HG02870 (cell line): ENCODE measurements around the gene ANKH.

ENCODE experiments used
- ATAC-seq: cut with Tn5 transposase; IDR thresholded peaks from one replicate; pipeline ENCODE4 v1.9.1; 2021; ENCODE audit warnings: mild to moderate bottlenecking, moderate library complexity; ENCODE audit not compliant: unreplicated experiment

The ANKH gene

DNA sequence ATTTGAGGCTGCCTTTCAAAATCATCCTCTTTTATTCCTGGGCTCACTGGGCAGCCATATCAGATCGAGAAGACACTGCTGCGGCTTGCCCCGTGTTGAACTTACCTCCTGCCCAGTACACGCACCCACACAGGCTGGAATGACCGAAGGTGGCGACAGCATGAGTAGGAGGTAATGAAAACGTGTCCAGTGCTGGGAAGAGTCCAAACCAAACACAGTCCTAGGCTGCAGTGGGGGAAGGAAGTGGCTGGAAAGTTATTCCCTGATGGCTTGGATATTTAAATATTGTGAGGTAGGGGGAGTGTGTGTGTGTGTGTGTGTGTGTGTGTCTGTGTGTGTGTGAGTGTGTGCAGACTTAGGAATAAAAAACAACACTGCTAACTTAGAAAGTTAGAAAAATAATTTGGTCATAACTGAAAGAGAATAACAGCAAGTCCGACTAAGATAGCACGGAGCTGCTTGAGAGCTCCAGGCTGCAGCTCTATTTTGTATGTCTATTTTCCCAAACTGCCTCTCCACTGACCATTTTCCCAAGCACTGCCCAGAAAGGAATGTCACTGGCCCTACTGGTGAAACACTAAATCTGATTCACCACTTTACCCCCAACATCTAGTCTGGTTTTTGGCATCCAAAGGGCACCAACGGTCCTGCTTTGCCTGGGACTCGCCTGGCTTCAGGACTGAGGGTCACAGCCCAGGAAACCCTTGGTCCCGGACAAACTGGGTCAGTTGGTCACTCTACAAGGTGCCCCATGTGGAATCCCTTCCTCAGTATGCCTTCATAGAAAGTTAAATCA lies 41.2 kb downstream of the ANKH start:
- ATAC-seq, result no peak

DNA sequence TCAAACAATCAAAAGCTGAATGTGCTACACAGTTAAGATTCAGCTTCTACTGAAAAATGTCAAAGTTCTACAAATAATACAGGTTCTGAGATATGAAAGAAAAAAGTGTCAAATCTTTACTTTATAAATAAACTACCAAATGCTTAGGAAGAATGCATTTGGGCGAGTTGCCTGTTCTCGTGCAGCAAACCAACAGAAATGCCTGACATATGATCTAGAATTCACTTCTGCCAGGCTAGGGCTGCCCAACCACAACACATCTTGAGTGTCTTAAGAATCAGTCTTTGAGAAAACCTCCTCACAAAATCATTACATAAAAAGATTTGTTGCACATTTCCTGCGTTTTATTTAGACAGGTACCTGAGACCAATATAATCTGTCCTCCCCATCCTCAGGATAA lies 42.2 kb downstream of the ANKH start:
- ATAC-seq, result no peak

DNA sequence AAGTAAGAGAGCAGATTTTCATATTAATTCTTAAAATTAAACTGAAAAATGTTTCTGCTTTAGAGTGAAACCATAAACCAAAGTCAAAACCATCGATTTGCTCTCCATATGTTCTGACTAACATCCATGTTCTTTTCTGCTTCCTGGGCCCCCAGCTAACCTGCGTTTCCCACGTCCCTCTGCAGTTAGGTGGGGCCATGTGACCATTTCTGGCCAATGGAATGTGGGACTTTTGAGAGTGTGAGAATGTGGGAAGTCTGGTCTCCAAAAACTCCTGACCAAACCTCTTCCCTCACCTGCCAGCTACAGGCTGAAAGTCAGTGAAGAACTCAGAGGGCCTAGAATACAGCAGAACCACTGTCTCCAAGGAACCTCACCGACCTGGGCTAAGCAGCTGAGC lies 44.9 kb downstream of the ANKH start:
- ATAC-seq, result no peak

DNA sequence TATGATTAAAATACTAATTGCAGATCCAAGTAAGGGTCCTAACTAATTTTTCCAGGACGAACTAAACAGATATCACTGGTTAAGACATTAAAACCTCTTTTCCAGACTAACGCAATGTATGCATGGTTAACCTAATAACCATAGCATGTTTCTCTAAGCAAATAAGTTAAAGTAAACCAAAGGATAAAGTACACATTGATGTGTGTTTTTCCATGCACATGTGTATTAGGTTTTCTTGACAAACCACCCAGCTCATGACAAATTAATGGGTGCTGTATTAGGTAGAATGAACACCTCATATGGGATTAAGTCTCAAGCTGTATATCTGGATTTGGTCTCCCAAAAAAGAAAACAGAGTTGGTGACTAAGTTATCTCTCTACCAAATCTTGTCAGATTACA lies 45.6 kb downstream of the ANKH start:
- ATAC-seq, result no peak

DNA sequence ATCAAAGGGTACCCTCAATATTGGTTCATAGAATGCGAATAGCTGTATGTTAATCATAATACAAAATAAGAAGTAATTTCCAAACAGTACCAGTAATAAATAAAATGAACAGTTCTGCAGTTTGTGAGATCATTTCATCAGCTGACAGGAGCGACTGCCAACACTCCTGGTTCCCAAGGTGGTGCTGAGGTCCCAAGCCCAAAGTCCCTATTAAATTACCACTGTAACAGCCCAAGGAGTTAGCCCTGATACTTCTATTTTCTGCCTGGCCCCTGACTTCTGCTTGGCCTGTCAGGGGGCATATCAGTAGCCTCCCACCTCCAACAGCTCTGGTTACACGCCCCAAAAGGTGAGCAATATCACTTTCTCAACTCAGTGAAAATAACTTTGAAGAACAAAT lies 47.1 kb downstream of the ANKH start:
- ATAC-seq, result no peak

DNA sequence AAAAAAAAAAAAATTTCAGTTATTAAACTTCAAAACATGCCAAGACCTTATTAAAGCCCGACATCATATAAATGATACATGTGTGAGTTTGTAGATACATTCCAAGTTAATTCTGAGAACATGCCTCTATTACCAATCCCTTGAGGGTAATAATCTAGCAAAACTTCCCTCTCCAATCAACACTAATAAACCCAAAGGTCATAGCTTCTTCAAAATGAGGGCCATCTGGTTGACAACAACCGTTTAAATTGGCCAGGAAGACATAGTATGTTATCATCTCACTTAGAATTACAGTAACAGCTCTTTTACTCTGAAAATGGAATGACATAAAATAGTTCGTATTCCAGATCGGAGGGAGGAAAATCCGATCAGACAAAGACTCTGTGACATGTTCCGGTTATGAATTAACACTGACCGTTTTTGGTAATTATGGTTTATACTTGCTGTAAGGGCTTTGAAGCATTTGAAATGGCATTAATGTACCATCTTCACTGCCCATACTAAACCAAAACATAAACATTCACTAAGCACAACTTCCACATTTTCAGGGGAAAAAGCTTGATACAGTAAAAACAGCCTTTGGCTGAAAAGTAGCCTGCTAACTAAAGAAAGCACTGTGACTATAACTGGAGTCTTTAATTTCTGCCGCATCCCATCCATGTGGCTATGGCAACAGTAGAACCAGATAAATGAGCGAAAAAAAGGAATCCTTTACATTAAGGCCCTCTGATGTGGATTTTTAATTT lies 50.3 kb downstream of the ANKH start:
- no peak for ATAC-seq

DNA sequence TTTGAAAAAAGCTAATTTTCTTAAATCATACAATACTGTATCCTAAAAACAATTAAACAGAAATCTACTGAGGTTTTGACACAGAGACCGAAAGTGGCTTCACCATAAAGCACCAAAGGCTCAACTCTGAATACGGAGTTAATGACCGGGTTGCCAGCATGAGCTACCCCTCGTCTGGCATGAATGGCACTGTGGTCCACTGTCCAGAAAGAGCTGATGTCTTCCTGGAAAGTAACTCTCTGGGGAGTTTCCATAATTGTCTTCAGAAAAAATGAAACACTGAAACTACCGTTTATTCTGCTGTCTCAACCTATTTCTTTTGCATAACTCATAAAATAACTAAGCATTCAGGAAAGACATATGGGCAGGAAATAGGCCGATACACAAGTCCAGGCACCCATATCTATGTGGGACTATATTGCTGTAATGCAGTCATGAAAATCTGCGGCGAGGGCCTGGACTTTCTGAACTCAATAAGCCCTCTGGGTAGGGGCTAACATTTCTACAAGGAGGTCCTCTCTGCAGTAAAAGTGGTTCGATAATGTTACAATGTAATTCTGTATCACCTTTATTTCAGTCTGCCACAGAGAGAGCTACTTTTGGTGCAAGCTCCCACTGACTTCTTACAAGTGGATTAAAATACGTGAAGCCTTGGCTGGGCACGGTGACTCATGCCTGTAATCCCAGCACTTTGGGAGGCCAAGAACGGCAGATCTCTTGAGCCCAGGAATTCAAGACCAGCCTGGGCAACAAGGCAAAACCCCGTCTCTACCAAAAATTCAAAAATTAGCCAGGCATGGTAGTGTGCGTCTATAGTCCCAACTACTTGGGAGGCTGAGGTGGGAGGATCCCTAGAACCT lies 52.4 kb downstream of the ANKH start:
- ATAC-seq, result peak; percentile 56

DNA sequence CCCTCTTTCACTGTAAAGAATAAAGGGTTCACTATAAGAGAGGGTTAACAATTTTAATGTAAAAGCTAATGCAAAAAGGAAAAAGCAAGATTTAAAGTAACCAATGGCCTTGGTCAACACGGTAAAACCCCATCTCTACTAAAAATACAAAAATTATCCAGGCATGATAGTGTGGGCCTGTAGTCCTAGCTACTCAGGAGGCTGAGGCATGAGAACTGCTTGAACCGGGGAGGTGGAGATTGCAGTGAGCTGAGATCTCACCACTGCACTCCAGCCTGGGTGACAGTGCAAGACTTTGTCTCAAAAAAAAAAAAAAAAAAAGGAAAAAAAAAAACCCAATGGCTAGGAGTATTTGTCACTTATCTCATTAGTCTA lies 53.8 kb downstream of the ANKH start:
- ATAC-seq, result peak; percentile 11

DNA sequence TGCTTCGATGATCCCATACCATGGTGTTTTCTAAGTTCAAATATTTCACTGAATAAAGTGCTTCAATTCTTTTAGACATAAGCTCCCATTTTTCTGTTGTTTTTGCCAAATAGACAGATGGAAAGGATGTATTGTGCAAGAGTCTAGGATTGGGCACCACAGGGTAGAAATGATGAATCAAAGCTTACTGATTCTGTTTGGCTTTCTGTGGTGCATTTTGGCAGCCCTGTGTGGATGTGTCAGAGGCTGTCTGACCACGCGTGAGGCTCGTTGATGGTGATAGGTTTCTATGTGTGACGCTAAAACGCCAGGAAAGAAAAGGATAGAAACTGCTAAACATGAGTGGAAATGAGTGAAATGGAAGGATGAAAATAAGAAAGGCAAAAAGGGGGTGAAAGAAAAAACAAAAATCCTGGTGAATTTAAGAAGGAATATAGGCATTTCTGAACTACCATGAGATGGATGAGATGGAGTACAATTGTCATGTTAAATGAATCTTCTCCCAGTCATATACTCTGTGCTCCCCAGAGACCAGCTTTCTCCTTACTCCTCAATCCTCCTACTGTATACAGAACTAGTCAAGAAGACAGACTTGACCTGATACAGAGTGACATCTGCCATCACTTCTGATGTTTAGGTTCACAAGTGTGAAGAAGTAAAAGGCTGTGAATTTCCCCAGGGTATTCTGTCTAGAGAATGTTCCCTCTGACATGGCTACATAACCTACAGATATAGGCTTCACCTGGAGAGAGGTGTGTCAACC lies 54.4 kb downstream of the ANKH start:
- peak; percentile 23 for ATAC-seq

DNA sequence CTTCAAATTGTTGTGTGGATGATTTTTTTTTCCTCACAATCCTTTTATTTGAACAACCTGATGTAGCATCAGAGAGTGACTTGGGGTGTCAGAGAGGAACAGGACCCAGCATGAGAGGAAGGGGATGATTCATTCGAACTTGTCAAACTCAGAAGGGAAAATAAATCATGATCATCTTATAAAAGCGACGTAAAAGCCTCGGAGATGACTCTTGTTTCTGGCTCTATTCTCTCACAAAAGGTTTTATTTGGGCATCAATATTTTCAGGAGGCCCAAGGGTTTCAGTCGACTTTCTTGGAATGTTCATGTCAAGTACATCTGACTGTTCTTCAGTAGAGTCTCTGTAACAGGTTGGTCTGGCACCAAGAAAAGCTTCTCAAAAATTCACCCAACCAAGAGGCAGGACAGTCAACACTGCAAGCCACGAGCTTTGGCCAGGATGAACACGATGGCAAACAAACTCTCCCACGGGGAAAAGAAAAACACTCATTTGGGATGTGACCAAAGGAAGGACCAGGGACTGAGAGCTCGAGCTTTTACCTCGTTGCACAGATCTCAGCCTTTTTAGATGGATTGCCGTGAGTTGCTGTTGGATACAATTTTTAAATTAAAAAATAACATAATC lies 55.1 kb downstream of the ANKH start:
- no peak for ATAC-seq

DNA sequence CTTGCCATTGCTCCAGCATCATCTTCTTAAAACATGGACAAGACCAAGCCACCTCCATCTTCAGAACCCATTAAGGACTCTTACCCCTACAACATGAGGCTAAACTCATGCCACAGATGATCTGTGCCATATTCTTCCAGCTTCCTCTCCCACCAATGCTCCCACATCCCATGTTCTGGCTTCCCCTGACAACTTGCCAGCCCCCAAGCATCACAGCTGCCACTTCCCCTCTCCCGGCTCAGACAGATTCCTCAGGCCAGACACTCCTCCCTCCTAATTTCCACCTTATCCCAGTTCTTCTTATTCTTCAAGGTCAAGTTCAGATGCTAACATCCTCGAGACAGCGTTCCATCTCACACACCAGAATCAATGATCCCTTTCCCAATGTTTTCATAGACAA lies 57.8 kb downstream of the ANKH start:
- no peak for ATAC-seq

DNA sequence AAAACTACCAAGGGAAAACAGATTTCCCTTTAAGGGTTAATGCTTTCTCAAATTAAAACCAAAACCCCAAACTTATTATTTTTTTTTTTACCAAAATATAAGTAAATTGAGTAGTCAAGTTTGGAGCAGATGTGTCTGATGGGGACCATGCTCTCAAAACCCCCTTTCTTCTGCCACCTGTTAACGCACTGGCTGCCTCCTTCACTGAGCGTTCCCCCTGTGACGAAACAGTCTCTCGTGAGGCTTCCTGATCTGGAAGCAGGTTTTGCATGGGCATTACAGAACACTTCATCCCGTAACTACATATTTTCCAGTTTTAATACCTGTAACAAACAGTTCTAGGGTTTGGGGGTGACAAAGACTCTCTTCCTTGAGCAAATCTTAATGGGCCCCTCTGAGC lies 59.4 kb downstream of the ANKH start:
- ATAC-seq, result no peak

DNA sequence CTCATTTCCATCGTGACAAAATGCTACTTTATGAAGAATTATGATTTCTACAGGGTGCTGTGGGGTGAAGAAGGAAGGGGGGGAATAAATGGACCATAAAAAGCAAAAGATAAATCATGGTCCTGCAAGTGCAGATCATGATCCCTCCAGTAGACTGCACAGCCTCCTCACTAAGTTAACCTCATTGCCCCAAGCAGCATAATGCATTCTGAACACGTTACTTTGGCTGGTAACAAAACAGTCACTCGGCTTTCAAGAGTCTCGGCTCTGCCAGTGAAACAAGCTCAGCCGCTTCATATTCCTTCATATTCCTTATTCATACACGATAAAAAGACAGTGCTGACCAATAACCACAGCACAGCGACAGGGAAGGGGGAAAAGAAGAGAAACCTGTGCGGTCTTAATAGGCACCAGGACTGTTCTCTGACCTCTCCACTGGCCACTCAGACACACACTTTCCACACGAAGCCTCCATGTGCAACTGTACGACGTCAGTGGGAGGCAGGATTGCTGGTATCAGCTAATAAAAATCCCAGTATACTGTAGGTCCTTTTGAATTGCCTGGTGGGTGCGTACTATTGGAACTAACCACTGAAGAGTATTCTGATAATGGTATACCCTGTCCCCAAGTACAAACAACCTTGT lies 60.5 kb downstream of the ANKH start:
- ATAC-seq, result no peak

DNA sequence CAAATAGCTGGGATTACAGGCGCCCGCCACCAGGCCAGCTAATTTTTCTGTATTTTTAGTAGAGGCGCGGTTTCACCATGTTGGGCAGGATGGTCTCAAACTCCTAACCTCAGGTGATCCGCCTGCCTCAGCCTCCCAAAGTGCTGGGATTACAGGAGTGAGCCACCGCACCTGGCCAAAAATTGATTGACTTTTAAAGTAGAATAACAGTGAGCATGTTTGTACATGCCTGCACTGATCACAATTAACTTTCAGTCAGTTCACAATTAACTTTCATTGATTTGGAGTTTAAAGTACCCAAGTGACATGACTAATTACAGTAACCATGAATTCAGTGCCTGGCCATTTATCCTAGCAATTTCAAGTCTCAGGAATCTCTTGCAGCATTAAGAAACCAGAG lies 61.3 kb downstream of the ANKH start:
- no peak for ATAC-seq

DNA sequence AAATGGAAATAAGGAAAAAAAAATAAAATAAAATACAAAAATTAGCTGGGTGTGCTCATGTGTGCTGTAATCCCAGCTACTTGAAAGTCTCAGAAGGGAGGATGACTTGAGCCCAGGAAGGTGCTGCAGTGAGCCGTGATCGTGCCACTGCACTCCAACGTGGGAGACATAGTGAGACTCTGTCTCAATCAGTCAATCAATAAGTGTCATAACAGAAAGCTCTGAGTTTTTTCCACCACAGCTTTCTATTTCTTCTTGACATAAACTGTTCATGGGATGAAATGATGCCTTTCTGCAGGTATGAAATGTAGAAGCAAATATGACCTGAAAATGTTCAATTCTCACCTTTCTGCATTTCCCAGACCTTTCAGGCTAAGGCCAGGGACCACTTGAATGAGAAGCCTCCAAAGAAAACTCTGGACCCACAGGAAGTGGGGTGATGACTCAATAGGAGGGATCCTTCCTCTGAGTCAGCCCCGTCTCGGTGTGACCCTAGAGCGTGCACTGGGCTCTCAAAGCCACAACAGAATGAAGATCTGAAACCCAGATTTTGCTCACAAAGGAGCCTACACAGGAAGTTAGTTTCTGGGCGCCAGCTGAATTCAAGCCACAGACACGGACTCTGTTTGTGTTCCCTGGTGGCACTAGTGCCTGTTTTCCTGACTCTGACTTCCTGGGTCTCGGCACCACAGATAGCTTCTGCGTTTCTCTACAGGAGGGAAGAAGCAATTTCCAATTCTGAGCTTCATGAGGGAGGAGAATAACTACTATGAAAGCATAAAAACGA lies 62.0 kb downstream of the ANKH start:
- ATAC-seq, result peak; percentile 98

DNA sequence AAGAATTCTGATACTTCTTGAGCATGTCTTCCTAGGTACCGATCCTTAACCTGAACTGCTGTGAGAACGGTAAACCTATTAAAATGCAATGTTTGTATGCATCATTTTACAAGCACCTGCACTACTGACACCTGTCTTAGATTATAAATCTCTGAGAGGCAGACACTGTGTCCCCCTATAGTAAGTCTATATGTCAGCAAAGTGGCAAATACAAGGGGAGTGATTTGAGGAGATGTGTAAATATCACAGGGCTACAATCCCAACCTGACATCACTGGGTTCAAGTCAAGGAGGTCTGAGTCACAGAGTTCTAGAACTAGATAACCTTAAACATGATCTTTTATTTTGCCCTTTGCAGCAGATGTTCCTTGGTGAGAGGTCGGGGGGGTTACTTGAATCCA lies 64.1 kb downstream of the ANKH start:
- no peak for ATAC-seq

DNA sequence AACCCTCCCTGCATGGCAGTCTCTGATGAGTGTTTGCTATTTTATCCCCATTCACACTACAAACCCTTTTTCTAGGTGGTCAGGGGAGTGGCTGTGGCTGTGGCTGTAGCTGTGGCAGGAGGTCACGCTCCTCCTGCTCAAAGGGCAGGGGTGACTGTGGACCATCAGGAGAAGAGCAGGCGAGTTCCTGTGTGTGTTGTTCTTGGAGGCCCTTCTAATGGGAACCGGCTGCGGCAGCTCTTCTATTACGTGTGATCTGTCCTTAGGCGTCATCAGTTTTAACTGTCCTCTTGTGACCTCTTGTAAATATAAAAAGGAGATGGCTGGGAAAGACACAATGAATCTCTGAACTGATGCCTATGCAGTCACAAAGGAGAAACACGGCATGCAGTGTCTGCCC lies 65.1 kb downstream of the ANKH start:
- no peak for ATAC-seq

DNA sequence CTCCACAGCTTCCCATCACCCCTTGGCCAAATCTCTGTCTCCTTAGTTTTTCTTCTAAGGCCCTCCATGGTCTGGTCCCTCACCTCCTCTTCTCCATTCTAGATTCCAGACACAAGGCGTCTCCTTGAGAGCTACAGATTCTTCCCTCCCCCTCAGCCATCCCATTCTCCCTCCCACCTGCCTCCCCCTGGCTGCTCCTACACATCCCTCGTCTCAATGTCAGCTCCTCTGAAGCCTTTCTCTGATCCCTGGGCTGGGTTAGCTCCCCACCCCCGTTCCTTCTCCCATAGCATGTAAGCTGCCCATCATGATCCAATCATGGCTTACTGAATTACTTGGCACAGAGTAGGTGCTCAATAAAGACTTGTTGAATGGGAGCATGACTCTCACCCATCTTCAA lies 69.0 kb downstream of the ANKH start:
- no peak for ATAC-seq

DNA sequence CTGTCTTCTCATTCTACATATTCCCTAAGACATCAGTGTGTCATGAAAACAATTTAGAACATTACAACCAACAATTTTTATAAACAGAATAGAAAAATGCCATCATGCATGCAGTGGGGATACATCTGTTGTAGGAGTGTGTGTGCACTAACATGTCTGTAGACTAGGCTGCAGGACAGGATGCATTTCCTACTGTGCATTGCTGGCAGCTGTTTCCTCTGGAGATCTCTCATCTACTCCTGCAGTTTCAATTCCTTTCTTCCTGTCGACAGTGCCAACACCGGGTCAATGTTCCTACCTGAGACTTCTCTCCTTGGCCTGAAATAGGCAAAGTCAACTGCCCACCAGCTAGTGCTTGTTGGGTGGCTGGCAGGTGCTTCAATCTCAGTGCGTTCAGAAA lies 69.8 kb downstream of the ANKH start:
- ATAC-seq, result no peak
